Medulla oblongata (tissue), 1 donor: ENCODE results near the gene HOXA4.

ENCODE experiments used
- DNase-seq: peaks from one replicate; pipeline ENCODE4 v3.0.0-alpha.2; 2015; ENCODE audit errors: extremely low spot score

Gene HOXA4

GRCh38 chr7:27094304-27095049 is 36.1 kb downstream of the HOXA4 start:
- DNase-seq = no peak

DNA sequence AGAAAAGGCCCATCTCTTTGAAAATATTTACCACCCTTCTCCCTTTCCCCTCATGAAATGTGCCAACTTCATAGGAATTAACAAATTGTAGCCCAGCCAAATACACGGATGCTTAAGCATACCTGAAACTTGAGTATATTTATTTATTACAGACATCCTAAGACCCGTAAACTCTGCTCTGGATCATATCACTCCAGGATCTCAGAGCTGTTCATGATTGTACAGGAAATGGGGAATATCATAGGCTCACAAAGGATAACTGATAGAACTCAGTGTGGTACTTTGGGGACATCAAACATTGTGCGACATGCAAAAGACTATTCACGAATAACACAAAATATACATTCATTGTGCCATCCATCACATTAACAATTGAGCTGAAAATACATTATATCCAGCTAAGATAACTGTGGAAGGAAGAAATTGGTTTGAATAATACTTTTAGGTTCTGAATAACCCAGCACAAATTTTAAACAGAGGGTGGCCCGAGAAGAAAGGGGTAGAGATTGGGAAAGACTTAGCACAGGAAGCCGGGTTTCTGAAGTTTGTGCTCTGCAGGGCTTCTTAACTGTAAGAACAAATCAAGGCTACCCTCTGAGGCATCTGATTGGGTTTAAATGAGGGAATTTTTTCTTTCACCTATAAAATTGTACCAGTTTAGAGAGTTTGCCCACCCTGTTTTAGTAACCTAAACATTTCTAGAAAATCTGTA is 37.2 kb downstream of the HOXA4 start:
- no peak for DNase-seq

- no peak for DNase-seq
Observed at GRCh38 chr7:27092819-27093110, 37.8 kb downstream of the HOXA4 start.

DNA sequence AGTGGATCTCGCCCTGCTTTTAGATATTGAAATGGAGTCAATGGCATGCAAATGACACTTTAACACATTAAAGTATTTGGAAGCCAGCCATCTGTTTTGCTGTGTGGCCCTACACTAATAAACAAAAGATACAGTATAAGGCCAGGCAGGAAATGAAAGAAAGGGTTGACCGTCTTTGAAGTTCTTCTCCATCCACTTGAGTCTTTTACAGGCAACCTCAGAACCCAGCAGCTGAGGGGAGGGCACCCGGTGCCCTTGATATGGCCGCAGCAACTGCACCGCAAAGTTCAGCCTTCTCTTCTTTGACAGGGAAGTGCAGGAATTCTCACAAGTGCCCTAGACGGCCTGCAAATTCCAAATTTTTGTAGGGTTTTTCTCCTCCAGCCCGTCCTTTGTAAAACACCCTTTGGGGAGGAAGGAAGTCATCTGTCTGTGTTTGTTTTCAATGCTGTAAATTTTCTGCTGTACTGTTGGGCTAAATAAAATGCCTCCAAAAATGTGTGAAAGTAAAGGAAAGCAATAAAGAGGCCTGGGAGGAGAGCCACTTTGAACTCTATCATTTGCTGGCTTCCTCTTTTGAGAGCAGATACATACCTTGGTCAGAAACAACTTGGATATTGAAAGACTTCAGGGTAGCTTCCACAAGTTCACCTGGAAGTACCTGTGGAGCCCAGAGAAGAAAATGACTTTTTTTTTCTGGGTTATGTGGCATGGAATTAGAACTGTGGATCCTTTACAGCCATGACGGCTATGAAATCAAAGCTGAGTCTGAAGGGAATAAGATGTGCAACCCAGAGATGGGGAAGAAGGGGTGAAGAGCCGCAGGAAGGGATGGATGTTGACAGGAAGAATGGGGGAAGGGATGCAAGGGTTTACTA is 38.4 kb downstream of the HOXA4 start:
- DNase-seq = no peak

GRCh38 chr7:27091105-27091504 is 39.5 kb downstream of the HOXA4 start:
- DNase-seq = no peak

DNA sequence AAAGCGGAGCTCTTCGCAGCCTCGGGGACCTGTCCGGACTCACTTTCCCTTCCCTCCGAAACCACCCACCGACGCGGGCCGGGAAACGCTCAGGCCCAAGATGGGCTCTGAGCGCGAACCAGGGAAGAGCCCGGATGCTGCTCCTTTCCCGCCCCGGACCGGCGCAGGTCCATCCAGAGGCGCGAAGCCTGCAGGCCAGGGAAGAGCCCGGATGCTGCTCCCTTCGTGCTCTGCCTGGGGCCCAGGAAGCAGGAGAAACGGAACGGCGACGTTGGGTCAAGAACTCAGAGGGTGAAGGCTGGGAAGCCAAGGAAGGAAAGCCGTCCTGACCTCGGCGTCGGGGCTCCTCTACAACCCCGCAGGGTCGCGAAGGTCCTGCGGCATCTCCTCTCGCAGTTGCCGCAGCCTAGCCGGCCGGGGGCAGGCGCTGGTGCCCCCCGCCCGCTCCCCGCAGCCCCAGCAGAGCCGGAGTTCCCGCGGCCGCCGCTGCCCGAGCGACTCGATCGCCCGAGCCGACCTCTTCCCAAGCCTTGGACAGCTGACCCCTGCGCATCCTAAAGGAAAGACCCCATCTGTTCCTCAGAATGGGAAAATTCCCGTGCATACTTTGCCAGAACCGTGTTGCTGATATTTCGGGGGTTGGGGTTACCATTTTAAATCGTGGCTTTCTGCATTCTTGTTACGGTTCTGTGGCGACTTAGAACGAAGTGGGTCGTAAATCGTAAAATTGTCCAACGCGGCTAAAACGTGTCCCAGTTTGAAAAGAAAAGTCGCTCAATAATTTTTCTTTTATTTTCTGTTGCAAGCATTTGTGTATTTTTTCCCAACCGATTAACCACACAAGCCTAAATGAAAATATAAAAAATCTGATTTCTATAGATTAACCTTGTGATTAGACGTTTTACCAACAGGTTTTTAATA is 42.3 kb downstream of the HOXA4 start:
- DNase-seq = no peak

GRCh38 chr7:27083646-27084045 is 46.9 kb downstream of the HOXA4 start:
- DNase-seq = no peak

DNA sequence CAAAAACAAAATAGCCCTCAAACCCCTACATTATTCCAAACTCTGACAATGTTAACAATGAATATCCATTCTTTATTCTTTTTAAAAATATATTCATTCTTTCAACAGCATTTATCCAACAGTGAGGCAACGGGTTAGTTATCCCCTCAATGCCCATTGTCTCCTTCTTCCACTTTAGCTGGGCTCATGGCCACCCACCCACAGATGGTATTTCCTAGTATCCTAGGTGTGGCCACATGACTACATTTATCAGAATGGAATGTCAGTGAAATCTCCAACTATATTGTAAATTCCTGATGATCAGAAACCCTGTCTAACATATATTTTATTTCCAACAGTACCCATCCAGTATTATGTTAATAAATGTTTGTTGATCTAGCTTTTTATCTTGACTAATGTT is 48.4 kb downstream of the HOXA4 start:
- no peak for DNase-seq

GRCh38 chr7:27080844-27081436 is 49.6 kb downstream of the HOXA4 start:
- DNase-seq = no peak

DNA sequence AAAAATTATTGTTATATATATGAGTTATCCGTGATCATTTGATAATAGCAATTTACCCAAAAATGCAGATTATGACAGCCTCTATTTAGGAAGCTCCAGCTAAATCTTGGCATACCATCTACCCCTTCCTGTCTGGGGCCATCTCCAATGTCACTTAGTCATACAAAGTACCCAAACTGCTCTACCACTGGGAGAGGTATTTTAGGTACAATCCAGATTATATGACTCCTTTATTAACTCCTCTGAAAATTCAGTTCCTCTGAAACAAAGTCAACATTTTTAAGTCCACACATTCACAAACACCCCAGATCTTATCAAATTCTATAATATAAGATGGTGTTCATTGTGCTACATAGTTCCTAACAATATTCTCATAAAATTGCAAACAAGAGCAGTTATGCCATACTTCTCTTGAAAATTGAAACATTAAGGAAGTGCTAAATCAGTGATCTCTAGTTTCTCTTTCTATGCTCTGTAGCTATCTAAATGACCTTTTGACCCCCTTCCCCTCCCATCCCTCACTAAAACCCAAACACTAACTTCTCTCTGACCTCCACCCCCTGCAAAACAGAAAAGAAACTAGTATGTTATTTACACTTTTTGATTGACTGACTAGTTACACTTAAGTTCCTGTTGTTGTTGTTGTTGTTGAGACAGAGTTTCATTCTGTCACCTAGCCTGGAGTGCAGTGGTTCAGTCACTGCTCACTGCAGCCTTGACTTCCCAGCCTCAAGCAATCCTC is 51.2 kb downstream of the HOXA4 start:
- no peak for DNase-seq

DNA sequence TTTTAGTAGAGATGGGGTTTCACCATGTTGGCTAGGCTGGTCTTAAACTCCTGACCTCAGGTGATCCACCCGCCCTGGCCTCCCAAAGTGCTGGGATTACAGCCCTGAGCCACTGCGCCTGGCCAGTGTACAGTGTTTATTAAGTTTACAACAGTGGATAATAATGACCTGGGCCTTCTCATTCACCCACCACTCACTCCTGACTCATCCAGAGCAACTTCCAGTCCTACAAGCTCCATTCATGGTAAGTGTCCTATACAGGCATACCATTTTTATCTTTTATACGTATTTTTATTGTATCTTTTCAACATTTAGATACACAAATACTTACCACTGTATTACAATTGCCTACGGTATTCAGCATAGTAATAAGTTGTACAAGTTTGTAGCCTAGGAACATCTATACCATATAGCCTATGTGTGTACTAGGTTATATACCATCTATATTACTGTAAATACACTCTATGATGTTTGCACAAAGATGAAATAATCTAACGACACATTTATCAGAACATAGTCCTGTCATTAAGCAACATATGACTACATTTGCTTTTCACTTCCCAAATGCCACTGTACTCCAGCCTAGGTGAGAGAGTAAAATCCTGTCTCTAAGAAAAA is 51.8 kb downstream of the HOXA4 start:
- no peak for DNase-seq
